ENCODE results near the gene OR2AK2.

- TF ChIP-seq EZH2 (IDR thresholded peaks at IDR 0.05) (no peak), CTCF (IDR thresholded peaks at IDR 0.05) (no peak)
Measured at GRCh38 chr1:248007778-248008177, 42.7 kb downstream of the OR2AK2 start.

All from neural progenitor cell (in vitro differentiated cells).